ENCODE data around the gene CNN2.

CNN2 gene

GRCh38 chr19:1050989-1051788, 24.8 kb downstream of the CNN2 start:
- no peak for TF ChIP-seq ZNF274 (IDR thresholded peaks at IDR 0.05; ENCODE audit: low read depth, low read length)

GRCh38 chr19:1051791-1052190, 25.4 kb downstream of the CNN2 start:
- TF ChIP-seq ZNF274 (IDR thresholded peaks at IDR 0.05; ENCODE audit: low read depth, low read length) = no peak

More at GRCh38 chr19:1050989-1051788, 24.8 kb downstream of the CNN2 start:
- no peak overlapping the region for H3K4me3 ChIP-seq (ENCODE audit: low read length)

DNA sequence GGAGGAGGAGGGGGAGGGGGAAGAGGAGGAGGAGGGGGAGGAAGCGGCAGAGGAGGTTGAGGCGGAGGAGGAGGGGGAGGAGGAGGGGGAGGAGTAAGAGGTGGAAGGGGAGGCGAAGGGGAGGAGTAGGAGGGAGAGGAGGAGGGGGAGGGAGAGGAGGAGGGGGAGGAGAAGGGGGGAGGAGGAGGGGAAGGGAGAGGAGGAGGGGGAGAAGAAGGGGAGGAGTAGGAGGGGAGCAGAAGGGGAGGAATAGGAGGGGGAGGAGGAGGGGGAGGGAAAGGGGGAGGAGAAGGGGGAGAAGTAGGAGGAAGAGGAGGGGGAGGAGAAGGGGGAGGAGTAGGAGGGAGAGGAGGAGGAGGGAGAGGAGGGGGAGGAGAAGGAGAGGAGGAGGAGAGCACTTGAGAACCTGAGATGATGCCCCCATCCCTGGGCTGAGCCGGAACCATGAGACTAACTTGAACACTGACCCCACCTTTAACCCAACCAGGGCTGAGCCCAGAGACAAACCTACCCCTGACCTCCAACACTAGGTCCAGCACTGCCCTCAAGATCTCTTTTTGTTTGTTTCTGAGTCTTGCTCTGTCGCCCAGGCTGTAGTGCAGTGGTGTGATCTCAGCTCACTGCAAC, 26.1 kb downstream of the CNN2 start:
- TF ChIP-seq ZNF274 (IDR thresholded peaks at IDR 0.05; ENCODE audit: low read depth, low read length) = no peak
- no peak overlapping the region for H3K4me3 ChIP-seq (ENCODE audit: low read length)

More at GRCh38 chr19:1051791-1052190, 25.4 kb downstream of the CNN2 start:
- no peak overlapping the region for H3K4me3 ChIP-seq (ENCODE audit: low read length)

- no peak overlapping the region for H3K4me3 ChIP-seq (ENCODE audit: low read length)
- no peak for TF ChIP-seq ZNF274 (IDR thresholded peaks at IDR 0.05; ENCODE audit: low read depth, low read length)
Observed at GRCh38 chr19:1053176-1054101, 27.0 kb downstream of the CNN2 start.

GRCh38 chr19:1054102-1055027, 28.0 kb downstream of the CNN2 start:
- H3K4me3 ChIP-seq (ENCODE audit: low read length) = no peak overlapping the region
- no peak for TF ChIP-seq ZNF274 (IDR thresholded peaks at IDR 0.05; ENCODE audit: low read depth, low read length)

GRCh38 chr19:1055028-1055425, 28.6 kb downstream of the CNN2 start:
- no peak overlapping the region for H3K4me3 ChIP-seq (ENCODE audit: low read length)
- TF ChIP-seq ZNF274 (IDR thresholded peaks at IDR 0.05; ENCODE audit: low read depth, low read length) = no peak

DNA sequence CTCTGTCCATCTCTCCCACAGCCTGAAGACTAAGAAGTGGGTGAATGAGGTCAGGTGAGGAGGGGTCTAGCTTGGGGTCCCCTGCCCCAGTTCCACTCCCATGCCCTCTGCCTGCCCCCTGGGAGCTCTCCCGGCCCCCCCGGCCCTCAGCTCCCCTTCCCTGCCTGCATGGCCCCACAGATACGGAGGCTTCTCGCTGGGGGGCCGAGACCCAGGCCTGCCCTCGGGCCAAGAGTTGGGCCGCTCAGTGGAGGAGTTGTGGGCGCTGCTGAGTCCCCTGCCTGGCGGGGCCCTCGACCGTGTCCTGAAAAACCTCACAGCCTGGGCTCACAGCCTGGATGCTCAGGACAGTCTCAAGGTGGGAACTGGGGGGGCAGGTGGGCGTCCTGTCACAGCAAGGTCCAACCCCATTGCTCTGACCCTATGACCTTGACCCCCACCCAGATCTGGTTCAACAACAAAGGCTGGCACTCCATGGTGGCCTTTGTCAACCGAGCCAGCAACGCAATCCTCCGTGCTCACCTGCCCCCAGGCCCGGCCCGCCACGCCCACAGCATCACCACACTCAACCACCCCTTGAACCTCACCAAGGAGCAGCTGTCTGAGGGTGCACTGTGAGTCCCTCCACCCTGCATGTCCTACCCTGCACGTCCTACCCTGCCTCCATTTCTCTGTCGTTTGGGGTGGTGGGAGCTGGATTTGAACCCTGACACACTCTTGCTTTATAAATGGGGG, 29.6 kb downstream of the CNN2 start:
- TF ChIP-seq ZNF274 (IDR thresholded peaks at IDR 0.05; ENCODE audit: low read depth, low read length) = no peak
- H3K4me3 ChIP-seq (ENCODE audit: low read length) = no peak overlapping the region

- H3K4me3 ChIP-seq (ENCODE audit: low read length) = no peak overlapping the region
- TF ChIP-seq ZNF274 (IDR thresholded peaks at IDR 0.05; ENCODE audit: low read depth, low read length) = no peak
Observed at GRCh38 chr19:1057176-1057855, 30.9 kb downstream of the CNN2 start.

DNA sequence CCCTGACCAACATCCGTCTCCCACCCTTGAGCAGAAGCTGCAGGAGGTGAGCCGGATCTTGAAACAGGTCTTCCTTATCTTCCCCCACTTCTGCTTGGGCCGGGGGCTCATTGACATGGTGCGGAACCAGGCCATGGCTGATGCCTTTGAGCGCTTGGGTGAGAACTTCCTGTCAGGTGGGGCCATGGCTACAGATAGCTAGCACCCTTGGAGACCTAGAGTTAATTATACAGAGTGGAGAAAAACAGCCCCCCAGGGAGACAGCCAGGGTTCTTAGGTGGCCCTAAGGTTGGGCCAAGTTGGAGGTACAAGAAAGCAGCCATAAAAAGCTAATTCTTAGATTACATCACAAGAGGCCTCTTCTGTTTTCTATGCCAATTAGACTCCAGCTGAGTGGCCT, 31.7 kb downstream of the CNN2 start:
- TF ChIP-seq ZNF274 (IDR thresholded peaks at IDR 0.05; ENCODE audit: low read depth, low read length) = no peak
- H3K4me3 ChIP-seq (ENCODE audit: low read length) = no peak overlapping the region

DNA sequence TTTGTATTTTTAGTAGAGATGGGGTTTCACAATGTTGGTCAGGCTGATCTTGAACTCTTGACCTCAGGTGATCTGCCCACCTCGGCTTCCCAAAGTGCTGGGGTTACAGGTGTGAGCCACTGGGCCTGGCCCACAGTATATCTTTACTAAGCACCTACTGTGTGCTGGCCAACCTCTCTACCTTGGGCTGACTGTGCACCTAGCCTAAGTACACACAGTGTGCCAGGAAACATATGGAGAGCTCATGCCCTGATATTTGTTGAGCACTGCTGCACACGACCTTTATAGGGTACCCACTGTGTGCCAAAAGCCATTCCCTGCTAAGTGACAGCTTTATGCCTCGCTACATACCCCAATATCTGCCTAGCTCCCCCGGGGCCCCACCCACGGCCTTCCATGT, 34.3 kb downstream of the CNN2 start:
- TF ChIP-seq ZNF274 (IDR thresholded peaks at IDR 0.05; ENCODE audit: low read depth, low read length) = no peak
- no peak overlapping the region for H3K4me3 ChIP-seq (ENCODE audit: low read length)

DNA sequence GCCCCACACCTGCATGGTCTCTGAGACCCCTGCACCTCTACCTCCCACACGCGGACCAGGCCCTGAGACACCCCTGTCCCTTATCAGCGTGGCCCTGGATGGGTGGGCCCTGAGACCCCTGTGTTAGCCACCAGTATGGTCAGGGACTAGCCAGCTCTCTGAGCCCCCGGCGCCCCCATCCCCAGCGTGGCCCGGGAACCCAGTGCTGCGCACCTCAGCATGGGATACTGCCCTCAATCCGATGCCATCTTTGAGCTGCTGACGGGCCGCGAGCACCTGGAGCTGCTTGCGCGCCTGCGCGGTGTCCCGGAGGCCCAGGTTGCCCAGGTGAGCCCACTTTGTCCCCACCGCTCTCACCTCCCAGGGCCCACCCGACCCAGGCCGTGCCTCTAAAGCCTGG, 35.6 kb downstream of the CNN2 start:
- no peak overlapping the region for H3K4me3 ChIP-seq (ENCODE audit: low read length)
- TF ChIP-seq ZNF274 (IDR thresholded peaks at IDR 0.05; ENCODE audit: low read depth, low read length) = no peak

- H3K4me3 ChIP-seq (ENCODE audit: low read length) = no peak overlapping the region
- no peak for TF ChIP-seq ZNF274 (IDR thresholded peaks at IDR 0.05; ENCODE audit: low read depth, low read length)
Observed at GRCh38 chr19:1062387-1063029, 36.1 kb downstream of the CNN2 start.

Measured in GM08714 (cell line).